Uterus (tissue), 2 donors: Measurements from ENCODE around the gene CAPN15.

Experiments
- POLR2A ChIP-seq, 2 donors: fragments of 450-650 bp; IDR thresholded peaks; one replicate each; pipeline ENCODE4 v1.6.1; 2016; ENCODE audit warnings: antibody characterized with exemption in 2 of 2, mild to moderate bottlenecking in 1 of 2, moderate library complexity in 1 of 2
- TF ChIP-seq, protein P1 (sequence below), 4 experiments: fragments of 200-600 bp in 2 of 4; fragments of 450-650 bp in 2 of 4; sonication (generic) in 2 of 4; IDR thresholded peaks; one replicate each; pipeline ENCODE4 v1.5.1; 2016 to 2019; ENCODE audit warnings: antibody characterized with exemption in 4 of 4, mild to moderate bottlenecking in 2 of 4, moderate library complexity in 1 of 4

DNA sequence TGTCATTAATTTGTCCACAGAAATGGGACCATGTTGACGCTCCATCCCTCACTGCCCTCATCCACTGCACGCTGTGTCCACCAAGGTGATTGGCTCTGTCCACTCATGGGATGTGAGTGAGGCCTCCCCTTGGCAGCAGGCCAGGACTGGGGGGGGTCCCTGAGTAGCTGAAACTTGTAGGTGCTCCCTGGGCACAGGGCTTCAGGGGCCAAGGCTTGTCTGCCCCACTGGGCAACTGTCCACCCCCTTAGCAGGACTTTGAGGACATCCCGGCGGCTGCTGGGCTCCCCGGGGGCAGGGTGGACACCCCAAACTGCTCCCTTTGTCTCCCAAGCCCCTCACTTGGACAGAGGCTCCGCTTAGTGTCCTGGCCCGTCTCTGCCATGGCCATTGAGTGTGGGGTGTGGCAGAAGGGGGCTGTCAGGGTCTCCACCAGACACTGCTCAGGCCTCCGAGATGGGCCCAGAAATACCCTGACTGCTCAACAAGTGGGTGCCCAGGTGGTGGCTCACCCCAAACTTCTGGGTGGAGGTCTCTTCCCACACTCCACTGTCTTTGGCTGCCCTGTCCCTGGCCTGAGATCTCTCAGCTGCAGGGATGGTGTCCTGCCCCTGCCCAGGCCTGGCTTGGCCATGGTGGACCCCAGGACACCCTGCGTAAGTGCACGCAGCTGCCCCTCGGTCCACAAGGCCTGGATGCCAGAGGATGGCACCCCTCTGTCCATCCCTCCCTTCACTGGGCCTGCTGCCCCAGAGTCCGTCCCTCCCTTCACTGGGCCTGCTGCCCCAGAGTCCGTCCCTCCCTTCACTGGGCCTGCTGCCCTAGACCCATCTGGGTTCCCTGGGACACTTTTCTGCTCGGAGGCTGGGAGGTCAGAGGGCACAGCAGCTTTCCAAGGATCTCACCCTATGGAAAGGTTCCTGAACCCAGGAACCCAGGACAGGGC, 59.4 kb downstream of the CAPN15 start:
- TF ChIP-seq, protein P1, sequence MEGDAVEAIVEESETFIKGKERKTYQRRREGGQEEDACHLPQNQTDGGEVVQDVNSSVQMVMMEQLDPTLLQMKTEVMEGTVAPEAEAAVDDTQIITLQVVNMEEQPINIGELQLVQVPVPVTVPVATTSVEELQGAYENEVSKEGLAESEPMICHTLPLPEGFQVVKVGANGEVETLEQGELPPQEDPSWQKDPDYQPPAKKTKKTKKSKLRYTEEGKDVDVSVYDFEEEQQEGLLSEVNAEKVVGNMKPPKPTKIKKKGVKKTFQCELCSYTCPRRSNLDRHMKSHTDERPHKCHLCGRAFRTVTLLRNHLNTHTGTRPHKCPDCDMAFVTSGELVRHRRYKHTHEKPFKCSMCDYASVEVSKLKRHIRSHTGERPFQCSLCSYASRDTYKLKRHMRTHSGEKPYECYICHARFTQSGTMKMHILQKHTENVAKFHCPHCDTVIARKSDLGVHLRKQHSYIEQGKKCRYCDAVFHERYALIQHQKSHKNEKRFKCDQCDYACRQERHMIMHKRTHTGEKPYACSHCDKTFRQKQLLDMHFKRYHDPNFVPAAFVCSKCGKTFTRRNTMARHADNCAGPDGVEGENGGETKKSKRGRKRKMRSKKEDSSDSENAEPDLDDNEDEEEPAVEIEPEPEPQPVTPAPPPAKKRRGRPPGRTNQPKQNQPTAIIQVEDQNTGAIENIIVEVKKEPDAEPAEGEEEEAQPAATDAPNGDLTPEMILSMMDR (IDR thresholded peaks at IDR 0.05), result no peak
- no peak for TF ChIP-seq POLR2A (IDR thresholded peaks at IDR 0.05)
